Ovary (tissue), 3 donors: ENCODE results near the gene CHRNE.

Experiments
- POLR2A ChIP-seq: fragments of 450-650 bp; IDR thresholded peaks from one replicate; pipeline ENCODE4 v1.6.1; 2017; ENCODE audit warnings: antibody characterized with exemption, mild to moderate bottlenecking, moderate library complexity
- TF ChIP-seq, protein P1 (sequence below), 3 donors: fragments of 450-650 bp in 2 of 3; fragments of 200-600 bp in 1 of 3; IDR thresholded peaks; one replicate each; pipeline versions ENCODE4 v1.5.1 to v1.8.0; 2016 to 2022; ENCODE audit warnings: antibody characterized with exemption in 3 of 3, mild to moderate bottlenecking in 1 of 3
- donor health status: DM: no; HTN: no; CAD: no.

DNA sequence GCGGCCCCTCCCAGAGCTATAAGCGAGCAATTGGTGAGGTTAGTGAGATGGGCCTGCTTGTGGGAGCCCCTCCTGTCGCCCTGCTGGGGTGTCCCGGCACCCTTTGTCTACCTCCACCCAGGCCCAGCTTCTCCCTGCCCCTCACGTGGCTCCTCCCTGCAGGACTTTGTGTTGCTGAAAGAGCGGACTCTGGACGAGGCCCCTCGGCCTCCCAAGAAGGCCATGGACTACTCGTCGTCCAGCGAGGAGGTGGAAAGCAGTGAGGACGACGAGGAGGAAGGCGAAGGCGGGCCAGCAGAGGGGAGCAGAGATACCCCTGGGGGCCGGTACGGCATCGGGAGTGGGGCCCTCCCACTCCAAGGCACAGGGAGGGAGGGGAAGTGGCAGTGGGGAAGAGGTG is 9.6 kb downstream of the CHRNE start:
- TF ChIP-seq, protein P1, sequence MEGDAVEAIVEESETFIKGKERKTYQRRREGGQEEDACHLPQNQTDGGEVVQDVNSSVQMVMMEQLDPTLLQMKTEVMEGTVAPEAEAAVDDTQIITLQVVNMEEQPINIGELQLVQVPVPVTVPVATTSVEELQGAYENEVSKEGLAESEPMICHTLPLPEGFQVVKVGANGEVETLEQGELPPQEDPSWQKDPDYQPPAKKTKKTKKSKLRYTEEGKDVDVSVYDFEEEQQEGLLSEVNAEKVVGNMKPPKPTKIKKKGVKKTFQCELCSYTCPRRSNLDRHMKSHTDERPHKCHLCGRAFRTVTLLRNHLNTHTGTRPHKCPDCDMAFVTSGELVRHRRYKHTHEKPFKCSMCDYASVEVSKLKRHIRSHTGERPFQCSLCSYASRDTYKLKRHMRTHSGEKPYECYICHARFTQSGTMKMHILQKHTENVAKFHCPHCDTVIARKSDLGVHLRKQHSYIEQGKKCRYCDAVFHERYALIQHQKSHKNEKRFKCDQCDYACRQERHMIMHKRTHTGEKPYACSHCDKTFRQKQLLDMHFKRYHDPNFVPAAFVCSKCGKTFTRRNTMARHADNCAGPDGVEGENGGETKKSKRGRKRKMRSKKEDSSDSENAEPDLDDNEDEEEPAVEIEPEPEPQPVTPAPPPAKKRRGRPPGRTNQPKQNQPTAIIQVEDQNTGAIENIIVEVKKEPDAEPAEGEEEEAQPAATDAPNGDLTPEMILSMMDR (IDR thresholded peaks at IDR 0.05) = no peak
- TF ChIP-seq POLR2A = no peak
